SK-MEL-5 (cell line): ENCODE measurements around the gene PKN1. TPM values are rescaled to one million over a fixed set of nuclear protein-coding genes. Genes with fewer than 3 reads are reported as not detected.

Source experiments
- DNase-seq: peaks from one replicate; pipeline ENCODE4 v3.0.0-alpha.2; 2016; ENCODE audit warnings: low read depth, low spot score
- in situ Hi-C: cut with HindIII; loops from 2 replicates; pipeline ENCODE4 v1.10.0; 2016; ENCODE audit warnings: low sequenced_read_pairs, high pct_unique_total_duplicates, low pct_unique_long_range_greater_than_20kb
- total RNA-seq: library from RNA; depleted of rRNA; stranded (reverse); fragments of >200 nt; shearing (Covaris generic); gene quantifications from 2 replicates; pipeline ENCODE4 v1.2.3, GENCODE V29; 2014

PKN1 gene
- total RNA-seq, 1 experiment from 2014 or later = 31.1 TPM

- no peak for DNase-seq
- in situ Hi-C loops = no loop called here
Measured at GRCh38 chr19:14414926-14415690, 18.0 kb upstream of the PKN1 start.

- in situ Hi-C loops = no loop called here
- DNase-seq = no peak
Measured at GRCh38 chr19:14416817-14417231, 16.3 kb upstream of the PKN1 start.

- DNase-seq = no peak
- in situ Hi-C loops = no loop called here
Measured at GRCh38 chr19:14418856-14419105, 14.3 kb upstream of the PKN1 start.

- peak; percentile 99 for DNase-seq
- in situ Hi-C loops = no loop called here
Measured at GRCh38 chr19:14419106-14419813, 13.8 kb upstream of the PKN1 start, which contains the start of gene DDX39A. DDX39A (minus strand) TSS chr19:14419341; CDS start chr19:14413220, 6,121 bp downstream.

- no peak for DNase-seq
- in situ Hi-C loops = no loop called here
Measured at GRCh38 chr19:14425696-14426138, 7.4 kb upstream of the PKN1 start.

- in situ Hi-C loops = no loop called here
- DNase-seq = no peak
Measured at GRCh38 chr19:14427461-14427860, 5.6 kb upstream of the PKN1 start.

- no peak for DNase-seq
- in situ Hi-C loops = no loop called here
Measured at GRCh38 chr19:14428882-14429416, 4.2 kb upstream of the PKN1 start.

GRCh38 chr19:14430712-14431111 is 2.4 kb upstream of the PKN1 start:
- in situ Hi-C loops = no loop called here
- DNase-seq = no peak

GRCh38 chr19:14433554-14434501 is 722 bp downstream of the PKN1 start:
- in situ Hi-C loops = no loop called here
- DNase-seq = no peak

GRCh38 chr19:14434543-14435319 is 1.6 kb downstream of the PKN1 start:
- in situ Hi-C loops = no loop called here
- no peak for DNase-seq

GRCh38 chr19:14435320-14436050 is 2.4 kb downstream of the PKN1 start:
- in situ Hi-C loops = no loop called here
- no peak for DNase-seq

- no peak for DNase-seq
- in situ Hi-C loops = no loop called here
Measured at GRCh38 chr19:14437578-14438140, 4.6 kb downstream of the PKN1 start.

- no peak for DNase-seq
- in situ Hi-C loops = no loop called here
Measured at GRCh38 chr19:14439014-14439413, 5.9 kb downstream of the PKN1 start.

GRCh38 chr19:14440049-14440448 is 6.9 kb downstream of the PKN1 start:
- DNase-seq = no peak
- in situ Hi-C loops = no loop called here

GRCh38 chr19:14441041-14441938 is 8.2 kb downstream of the PKN1 start:
- in situ Hi-C loops = no loop called here
- no peak for DNase-seq
